Spinal cord (tissue), 10 donors: ENCODE data around the gene NPR1. TPM values are rescaled to one million over a fixed set of nuclear protein-coding genes. Genes with fewer than 3 reads are reported as not detected.
"Not testable (repeated sequence)": the region's sequence is repeated elsewhere in the genome, so short reads cannot be mapped to it uniquely, and the experiment has no call there.

ENCODE experiments used
- DNase-seq, 6 donors: peaks; one replicate each; pipeline versions ENCODE4 v3.0.0 to v3.0.0-alpha.2; 2013 to 2015; ENCODE audit warnings: low spot score in 6 of 6, low read depth in 4 of 6
- H3K27ac ChIP-seq: one replicate; pipeline ENCODE4 v1.5.1; 2013; ENCODE audit warnings: low read depth, low read length, control low read depth
- H3K27me3 ChIP-seq: one replicate; pipeline ENCODE4 v1.6.1; 2013; ENCODE audit warnings: low read length; ENCODE audit not compliant: control insufficient read depth, insufficient read depth
- H3K36me3 ChIP-seq: one replicate; pipeline ENCODE4 v1.6.1; 2013; ENCODE audit warnings: low read length; ENCODE audit not compliant: control insufficient read depth, insufficient read depth
- H3K4me1 ChIP-seq: one replicate; pipeline ENCODE4 v1.6.1; 2013; ENCODE audit warnings: low read length; ENCODE audit not compliant: control insufficient read depth, insufficient read depth
- H3K4me3 ChIP-seq: one replicate; pipeline ENCODE4 v1.5.1; 2013; ENCODE audit warnings: low read depth, low read length, control low read depth
- H3K9me3 ChIP-seq: one replicate; pipeline ENCODE4 v1.6.1; 2013; ENCODE audit warnings: low read length; ENCODE audit not compliant: control insufficient read depth, insufficient read depth
- WGBS: methylation state at CpG from one replicate; pipeline ENCODE4 v1.1.5; 2013; ENCODE audit warnings: missing lambda C conversion rate; ENCODE audit not compliant: insufficient coverage; 5-methylcytosine and 5-hydroxymethylcytosine counted together
- polyA plus RNA-seq, 2 donors: library from polyadenylated mRNA; unstranded; fragments of 120-200 nt; gene quantifications; one replicate each; pipeline ENCODE4 v1.2.1, GENCODE V29; 2013; ENCODE audit not compliant: insufficient read length in 2 of 2
- total RNA-seq, 2 donors: library from RNA; depleted of rRNA in 1 of 2; stranded (reverse); fragments of 120-200 nt in 1 of 2; fragments of >200 nt in 1 of 2; gene quantifications; one replicate each; pipeline versions ENCODE4 v1.2.3 to v1.2.4, GENCODE V29; 2013 to 2014
- donor health status: healthy.

Gene NPR1
- total and polyA plus RNA-seq, 4 donors = 1.6 to 6.3 (median 2.4) TPM

GRCh38 chr1:153636312-153636711 is 42.2 kb upstream of the NPR1 start:
- Histone ChIP-seq H3K4me3 (no peak overlapping the region), H3K9me3 (no peaks in the 10 kb centered on the region), H3K27ac (no peak overlapping the region), H3K4me1 (peaks cover 33% of the 10 kb centered on the region), H3K36me3 (peaks cover 50% of the 10 kb centered on the region), H3K27me3 (no peaks in the 10 kb centered on the region)
- 100% methylated on average over 1 of the region's 9 CpGs for WGBS
- no peak for DNase-seq

DNA sequence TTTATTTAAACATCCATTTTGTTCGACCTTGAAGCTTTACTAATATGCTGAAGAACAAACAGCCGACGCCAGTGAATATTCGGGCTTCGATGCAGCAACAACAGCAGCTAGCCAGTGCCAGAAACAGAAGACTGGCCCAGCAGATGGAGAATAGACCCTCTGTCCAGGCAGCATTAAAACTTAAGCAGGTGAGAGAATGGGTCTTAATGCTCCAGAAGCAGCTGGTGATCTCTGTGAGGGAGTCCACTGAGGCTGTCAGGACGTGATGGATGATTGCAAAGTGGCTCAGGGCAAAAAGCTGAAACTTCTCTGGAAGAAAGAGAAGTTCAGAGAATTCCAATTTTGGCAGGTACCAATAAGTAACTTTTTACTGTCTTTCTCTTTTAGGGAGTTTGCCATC is 40.2 kb upstream of the NPR1 start:
- peaks cover 30% of the 10 kb centered on the region for H3K4me1 ChIP-seq
- H3K27me3 ChIP-seq = no peaks in the 10 kb centered on the region
- H3K4me3 ChIP-seq = no peak overlapping the region
- 81% methylated on average over 5 of the region's 6 CpGs for WGBS
- no peak for DNase-seq
- no peak overlapping the region for H3K27ac ChIP-seq
- H3K36me3 ChIP-seq = peaks cover 61% of the 10 kb centered on the region
- no peaks in the 10 kb centered on the region for H3K9me3 ChIP-seq

DNA sequence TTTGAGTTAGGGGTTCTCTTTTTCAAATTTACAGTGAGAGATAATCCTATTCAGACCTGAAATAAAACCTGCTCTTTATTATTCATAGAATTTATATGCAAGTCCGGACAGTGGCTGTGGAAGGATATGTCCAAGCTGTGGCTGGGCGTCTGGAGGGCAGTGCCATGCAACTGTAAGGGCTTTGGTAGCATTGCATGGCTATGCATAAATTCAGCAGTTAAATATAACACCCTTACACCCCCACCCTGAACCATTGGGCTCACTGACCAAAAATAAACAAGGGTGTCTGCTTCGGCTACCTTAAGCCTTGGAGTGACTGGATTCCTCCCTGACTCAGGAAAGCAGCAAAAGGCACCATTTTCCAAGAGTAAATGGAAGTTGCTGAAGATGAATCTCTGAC is 39.2 kb upstream of the NPR1 start:
- DNase-seq = no peak
- Histone ChIP-seq H3K27ac (no peak overlapping the region), H3K4me1 (peaks cover 25% of the 10 kb centered on the region), H3K4me3 (no peak overlapping the region), H3K27me3 (no peaks in the 10 kb centered on the region), H3K9me3 (no peaks in the 10 kb centered on the region), H3K36me3 (peaks cover 66% of the 10 kb centered on the region)
- WGBS = no CpG with 5 or more reads among the region's 3 CpGs

DNA sequence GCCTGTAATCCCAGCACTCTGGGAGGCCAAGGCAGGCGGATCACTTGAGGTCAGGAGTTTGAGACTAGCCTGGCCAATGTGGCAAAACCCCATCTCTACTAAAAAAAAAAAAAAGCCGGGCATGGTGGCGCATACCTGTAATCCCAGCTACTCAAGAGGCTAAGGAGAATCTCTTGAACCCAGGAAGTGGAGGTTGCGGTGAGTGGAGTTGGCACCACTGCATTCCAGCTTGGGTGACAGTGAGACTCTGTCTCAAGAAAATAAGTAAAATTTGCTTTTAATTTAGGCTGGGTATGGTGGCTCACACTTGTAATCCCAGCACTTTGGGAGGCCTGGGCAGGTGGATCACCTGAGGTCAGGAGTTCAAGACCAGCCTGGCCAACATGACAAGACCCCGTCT is 38.3 kb upstream of the NPR1 start:
- peaks cover 70% of the 10 kb centered on the region for H3K36me3 ChIP-seq
- not testable (repeated sequence) for H3K4me3 ChIP-seq, H3K27ac ChIP-seq, H3K9me3 ChIP-seq, H3K27me3 ChIP-seq, DNase-seq
- 100% methylated on average over 3 of the region's 5 CpGs for WGBS
- peaks cover 21% of the 10 kb centered on the region for H3K4me1 ChIP-seq

GRCh38 chr1:153640861-153641260 is 37.6 kb upstream of the NPR1 start:
- H3K27me3 ChIP-seq = no peaks in the 10 kb centered on the region
- no peaks in the 10 kb centered on the region for H3K9me3 ChIP-seq
- DNase-seq = no peak
- no peak overlapping the region for H3K27ac ChIP-seq
- peaks cover 69% of the 10 kb centered on the region for H3K36me3 ChIP-seq
- H3K4me3 ChIP-seq = no peak overlapping the region
- WGBS = 70% methylated on average over 4 of the region's 6 CpGs
- H3K4me1 ChIP-seq = peaks cover 14% of the 10 kb centered on the region

- no peak overlapping the region for H3K27ac ChIP-seq
- H3K36me3 ChIP-seq = peaks cover 69% of the 10 kb centered on the region
- peaks cover 4% of the 10 kb centered on the region for H3K4me1 ChIP-seq
- H3K4me3 ChIP-seq = no peak overlapping the region
- WGBS = 93% methylated on average over 9 of the region's 11 CpGs
- no peaks in the 10 kb centered on the region for H3K27me3 ChIP-seq
- DNase-seq = no peak
- no peaks in the 10 kb centered on the region for H3K9me3 ChIP-seq
Observed at GRCh38 chr1:153642161-153642560, 36.3 kb upstream of the NPR1 start.

DNA sequence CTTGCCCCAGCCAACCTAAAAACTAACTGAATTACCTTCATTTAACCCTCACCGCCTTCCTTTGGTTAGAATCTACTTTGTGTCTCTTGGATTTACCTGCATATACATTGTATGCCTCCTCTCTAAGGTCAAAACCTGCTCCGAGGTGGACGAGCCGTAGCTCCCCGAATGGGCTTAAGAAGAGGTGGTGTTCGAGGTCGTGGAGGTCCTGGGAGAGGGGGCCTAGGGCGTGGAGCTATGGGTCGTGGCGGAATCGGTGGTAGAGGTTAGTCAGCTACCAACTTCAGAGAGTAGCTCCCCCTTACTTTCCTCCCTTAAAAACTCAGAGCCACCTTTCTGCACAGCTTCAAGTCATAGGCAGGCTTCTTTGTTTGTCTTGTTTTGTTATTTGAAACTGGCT is 35.4 kb upstream of the NPR1 start:
- whole genome bisulfite sequencing = 100% methylated on average over 1 of the region's 11 CpGs
- no peak for DNase-seq
- H3K27me3 ChIP-seq = no peaks in the 10 kb centered on the region
- no peak overlapping the region for H3K27ac ChIP-seq
- H3K4me1 ChIP-seq = no peaks in the 10 kb centered on the region
- peaks cover 66% of the 10 kb centered on the region for H3K36me3 ChIP-seq
- H3K9me3 ChIP-seq = no peaks in the 10 kb centered on the region
- no peak overlapping the region for H3K4me3 ChIP-seq

DNA sequence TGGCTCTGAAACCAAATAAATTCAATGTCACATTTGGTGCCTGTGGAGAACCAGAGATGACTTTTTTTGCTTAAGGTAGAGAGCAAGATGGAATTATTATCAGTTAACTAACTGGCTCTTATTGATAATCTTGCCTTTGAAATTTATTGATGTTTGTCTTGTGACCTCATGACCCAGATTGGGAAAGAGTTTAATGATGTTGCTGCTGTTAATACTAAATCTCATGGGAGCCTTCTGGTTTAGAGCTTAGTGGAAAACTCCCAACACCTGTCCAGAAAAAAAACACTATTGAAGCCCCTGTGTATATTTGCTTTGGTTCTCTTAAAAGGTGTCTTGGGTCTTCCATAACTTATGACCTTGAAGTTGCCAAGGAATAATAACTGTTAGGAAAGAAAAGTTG is 34.7 kb upstream of the NPR1 start:
- no peaks in the 10 kb centered on the region for H3K9me3 ChIP-seq
- no peak for DNase-seq
- H3K36me3 ChIP-seq = peaks cover 59% of the 10 kb centered on the region
- no peaks in the 10 kb centered on the region for H3K4me1 ChIP-seq
- no peak overlapping the region for H3K27ac ChIP-seq
- H3K27me3 ChIP-seq = no peaks in the 10 kb centered on the region
- H3K4me3 ChIP-seq = no peak overlapping the region

DNA sequence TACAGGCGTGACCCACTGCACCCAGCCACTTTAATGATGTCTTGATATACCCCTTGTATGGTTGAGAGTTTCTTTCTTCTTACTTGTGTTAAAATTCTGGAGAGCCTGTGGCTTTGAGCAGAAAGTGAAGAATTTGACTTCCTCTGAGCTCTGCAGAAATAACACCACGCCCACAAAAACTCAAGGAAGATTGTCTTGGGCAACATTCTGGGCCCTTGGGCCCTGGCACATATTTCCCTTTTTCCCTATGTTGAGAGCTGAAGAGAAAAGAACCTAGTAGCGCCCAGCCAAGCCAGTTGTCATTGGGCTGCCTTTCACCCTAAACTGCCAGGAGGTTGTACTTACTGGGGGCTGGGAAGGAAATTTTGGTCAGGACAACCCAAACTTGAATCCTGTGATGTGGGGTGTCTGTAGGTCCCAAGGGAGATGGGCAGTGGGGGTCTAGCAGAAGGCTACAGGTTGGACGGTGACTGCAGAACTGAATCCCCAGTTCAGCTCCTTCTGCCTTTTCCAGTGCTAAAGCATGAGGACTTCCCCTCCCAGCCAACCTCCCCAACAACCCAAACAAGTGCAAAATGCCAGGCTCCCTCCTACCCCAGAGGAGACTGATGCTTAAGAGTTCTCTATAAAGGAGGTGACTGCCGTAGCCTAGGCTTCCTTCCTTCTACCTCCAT is 31.7 kb upstream of the NPR1 start:
- peaks cover 39% of the 10 kb centered on the region for H3K36me3 ChIP-seq
- WGBS = 40% methylated on average over 1 of the region's 5 CpGs
- DNase-seq = no peak

GRCh38 chr1:153647346-153647714 is 31.2 kb upstream of the NPR1 start:
- no peak for DNase-seq
- H3K27ac ChIP-seq = no peak overlapping the region
- no peak overlapping the region for H3K4me3 ChIP-seq
- no peaks in the 10 kb centered on the region for H3K9me3 ChIP-seq
- H3K4me1 ChIP-seq = peaks cover 12% of the 10 kb centered on the region
- WGBS = 60% methylated on average over 1 of the region's 2 CpGs
- H3K27me3 ChIP-seq = no peaks in the 10 kb centered on the region
- H3K36me3 ChIP-seq = peaks cover 34% of the 10 kb centered on the region

More for the DNA sequence above, 31.7 kb upstream of the NPR1 start:
- Histone ChIP-seq H3K9me3 (no peaks in the 10 kb centered on the region), H3K27ac (no peak overlapping the region), H3K4me1 (peaks cover 12% of the 10 kb centered on the region), H3K27me3 (no peaks in the 10 kb centered on the region), H3K4me3 (no peak overlapping the region)
